Measurements from ENCODE around the gene EPG5. TPM values are rescaled to one million over a fixed set of nuclear protein-coding genes. Genes with fewer than 3 reads are reported as not detected.
"Not testable (repeated sequence)": the region's sequence is repeated elsewhere in the genome, so short reads cannot be mapped to it uniquely, and the experiment has no call there.

The EPG5 gene
- total RNA-seq, 1 experiment from 2014 or later, result 22.7 TPM

DNA sequence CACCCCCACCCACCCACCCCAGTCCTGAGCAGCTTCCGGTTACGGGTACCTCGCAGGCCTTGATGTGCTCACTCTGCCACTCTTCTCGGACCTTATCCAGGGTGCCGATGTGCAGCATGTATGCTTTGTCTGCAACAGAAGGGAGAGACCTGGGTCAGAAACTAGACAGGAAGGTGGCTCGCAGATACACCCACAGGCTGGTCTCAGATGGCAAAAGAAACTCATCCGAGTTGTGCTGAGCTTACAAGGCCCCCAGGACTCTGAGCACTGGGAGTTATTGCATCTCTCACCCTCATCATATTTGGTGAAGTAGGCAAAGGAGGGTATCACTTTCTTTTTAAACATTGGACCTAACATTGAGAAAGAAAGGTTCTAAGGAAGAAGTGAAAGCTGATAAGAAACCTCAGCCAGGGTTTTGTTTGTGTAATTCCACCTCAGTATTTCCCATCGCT is 30.6 kb upstream of the EPG5 start (continued):
- no peak for TF ChIP-seq JAZF1 (CRISPR knock-in tag; IDR thresholded peaks at IDR 0.05)
- TF ChIP-seq, protein P1, sequence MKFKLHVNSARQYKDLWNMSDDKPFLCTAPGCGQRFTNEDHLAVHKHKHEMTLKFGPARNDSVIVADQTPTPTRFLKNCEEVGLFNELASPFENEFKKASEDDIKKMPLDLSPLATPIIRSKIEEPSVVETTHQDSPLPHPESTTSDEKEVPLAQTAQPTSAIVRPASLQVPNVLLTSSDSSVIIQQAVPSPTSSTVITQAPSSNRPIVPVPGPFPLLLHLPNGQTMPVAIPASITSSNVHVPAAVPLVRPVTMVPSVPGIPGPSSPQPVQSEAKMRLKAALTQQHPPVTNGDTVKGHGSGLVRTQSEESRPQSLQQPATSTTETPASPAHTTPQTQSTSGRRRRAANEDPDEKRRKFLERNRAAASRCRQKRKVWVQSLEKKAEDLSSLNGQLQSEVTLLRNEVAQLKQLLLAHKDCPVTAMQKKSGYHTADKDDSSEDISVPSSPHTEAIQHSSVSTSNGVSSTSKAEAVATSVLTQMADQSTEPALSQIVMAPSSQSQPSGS (CRISPR knock-in tag; IDR thresholded peaks at IDR 0.05; ENCODE audit: borderline replicate concordance, low read depth), result no peak
- TF ChIP-seq, protein P2, sequence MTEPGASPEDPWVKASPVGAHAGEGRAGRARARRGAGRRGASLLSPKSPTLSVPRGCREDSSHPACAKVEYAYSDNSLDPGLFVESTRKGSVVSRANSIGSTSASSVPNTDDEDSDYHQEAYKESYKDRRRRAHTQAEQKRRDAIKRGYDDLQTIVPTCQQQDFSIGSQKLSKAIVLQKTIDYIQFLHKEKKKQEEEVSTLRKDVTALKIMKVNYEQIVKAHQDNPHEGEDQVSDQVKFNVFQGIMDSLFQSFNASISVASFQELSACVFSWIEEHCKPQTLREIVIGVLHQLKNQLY (CRISPR knock-in tag; IDR thresholded peaks at IDR 0.05), result no peak

DNA sequence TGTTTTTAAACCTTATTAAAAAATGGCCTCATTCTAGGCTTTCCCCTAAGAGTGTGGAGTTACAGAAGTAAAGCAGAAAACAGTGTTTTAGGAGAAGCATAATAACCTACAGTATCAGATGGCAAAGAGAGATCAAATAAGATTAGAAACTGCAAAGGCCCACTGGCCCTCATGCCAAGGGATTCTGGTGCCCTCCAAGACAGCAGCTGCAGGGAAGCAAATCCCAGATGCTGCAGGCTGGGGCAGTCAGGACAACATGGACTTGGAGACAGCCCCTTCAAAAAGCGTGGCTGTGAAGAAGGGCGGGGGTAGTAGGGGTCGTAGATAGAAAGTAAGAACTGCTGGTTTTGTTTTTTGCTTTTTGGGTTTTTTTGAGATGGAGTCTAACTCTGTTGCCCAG is 28.3 kb upstream of the EPG5 start:
- POLR2A ChIA-PET, result no interaction called here
- CTCF ChIA-PET, result no interaction called here
- no peaks in the 10 kb centered on the region for H3K27me3 Mint-ChIP-seq (ENCODE audit: low read depth)

DNA sequence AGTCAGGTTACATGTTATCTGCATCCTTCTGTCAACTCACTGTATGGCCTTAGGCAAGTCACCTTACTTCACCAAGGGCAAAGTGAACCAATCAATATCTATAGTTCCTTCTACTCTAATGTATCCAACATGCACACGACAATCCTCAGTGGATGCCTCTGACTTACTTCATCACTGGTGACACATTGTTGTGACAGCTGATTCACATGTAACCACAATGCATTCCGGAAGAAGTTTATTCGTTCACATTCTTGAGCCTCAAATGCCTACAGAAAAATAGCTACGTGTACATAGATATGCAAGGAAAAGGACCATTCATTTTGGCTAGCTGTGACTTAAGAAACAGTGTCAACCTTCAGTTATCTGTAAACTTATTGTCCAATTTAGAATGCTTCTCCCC is 26.3 kb upstream of the EPG5 start:
- ChIA-PET POLR2A (no interaction called here), CTCF (interaction anchor here (0.6 to 1.4 kb wide), 2 partner anchors 80 to 260 kb away, joined by 3 to 9 read pairs; no protein-coding TSS in a partner anchor)
- TF ChIP-seq ZNF396 (CRISPR knock-in tag; IDR thresholded peaks at IDR 0.05; ENCODE audit: borderline replicate concordance) (no peak), HMGA2 (CRISPR knock-in tag; IDR thresholded peaks at IDR 0.05) (no peak), NFE2L1 (CRISPR knock-in tag; IDR thresholded peaks at IDR 0.05) (no peak), GTF2I (CRISPR knock-in tag; conservative IDR thresholded peaks at IDR 0.05) (no peak), ZNF423 (CRISPR knock-in tag; IDR thresholded peaks at IDR 0.05) (no peak), RORB (CRISPR knock-in tag; IDR thresholded peaks at IDR 0.05) (no peak), ZBTB21 (CRISPR knock-in tag; IDR thresholded peaks at IDR 0.05; ENCODE audit: borderline replicate concordance) (no peak)
- TF ChIP-seq, protein P3, sequence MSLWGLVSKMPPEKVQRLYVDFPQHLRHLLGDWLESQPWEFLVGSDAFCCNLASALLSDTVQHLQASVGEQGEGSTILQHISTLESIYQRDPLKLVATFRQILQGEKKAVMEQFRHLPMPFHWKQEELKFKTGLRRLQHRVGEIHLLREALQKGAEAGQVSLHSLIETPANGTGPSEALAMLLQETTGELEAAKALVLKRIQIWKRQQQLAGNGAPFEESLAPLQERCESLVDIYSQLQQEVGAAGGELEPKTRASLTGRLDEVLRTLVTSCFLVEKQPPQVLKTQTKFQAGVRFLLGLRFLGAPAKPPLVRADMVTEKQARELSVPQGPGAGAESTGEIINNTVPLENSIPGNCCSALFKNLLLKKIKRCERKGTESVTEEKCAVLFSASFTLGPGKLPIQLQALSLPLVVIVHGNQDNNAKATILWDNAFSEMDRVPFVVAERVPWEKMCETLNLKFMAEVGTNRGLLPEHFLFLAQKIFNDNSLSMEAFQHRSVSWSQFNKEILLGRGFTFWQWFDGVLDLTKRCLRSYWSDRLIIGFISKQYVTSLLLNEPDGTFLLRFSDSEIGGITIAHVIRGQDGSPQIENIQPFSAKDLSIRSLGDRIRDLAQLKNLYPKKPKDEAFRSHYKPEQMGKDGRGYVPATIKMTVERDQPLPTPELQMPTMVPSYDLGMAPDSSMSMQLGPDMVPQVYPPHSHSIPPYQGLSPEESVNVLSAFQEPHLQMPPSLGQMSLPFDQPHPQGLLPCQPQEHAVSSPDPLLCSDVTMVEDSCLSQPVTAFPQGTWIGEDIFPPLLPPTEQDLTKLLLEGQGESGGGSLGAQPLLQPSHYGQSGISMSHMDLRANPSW (CRISPR knock-in tag; conservative IDR thresholded peaks at IDR 0.05; ENCODE audit: low read depth), result no peak
- TF ChIP-seq, protein P4, sequence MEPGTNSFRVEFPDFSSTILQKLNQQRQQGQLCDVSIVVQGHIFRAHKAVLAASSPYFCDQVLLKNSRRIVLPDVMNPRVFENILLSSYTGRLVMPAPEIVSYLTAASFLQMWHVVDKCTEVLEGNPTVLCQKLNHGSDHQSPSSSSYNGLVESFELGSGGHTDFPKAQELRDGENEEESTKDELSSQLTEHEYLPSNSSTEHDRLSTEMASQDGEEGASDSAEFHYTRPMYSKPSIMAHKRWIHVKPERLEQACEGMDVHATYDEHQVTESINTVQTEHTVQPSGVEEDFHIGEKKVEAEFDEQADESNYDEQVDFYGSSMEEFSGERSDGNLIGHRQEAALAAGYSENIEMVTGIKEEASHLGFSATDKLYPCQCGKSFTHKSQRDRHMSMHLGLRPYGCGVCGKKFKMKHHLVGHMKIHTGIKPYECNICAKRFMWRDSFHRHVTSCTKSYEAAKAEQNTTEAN (CRISPR knock-in tag; IDR thresholded peaks at IDR 0.05), result no peak
- DNase-seq (ENCODE audit: low spot score) (no peak), ATAC-seq (no peak)
- Mint-ChIP-seq H3K9me3 (no peaks in the 10 kb centered on the region), H3K4me3 (no peak overlapping the region), H3K36me3 (no peaks in the 10 kb centered on the region), H3K4me1 (peaks cover 12% of the 10 kb centered on the region), H3K27ac (no peak overlapping the region), H3K27me3 (ENCODE audit: low read depth) (no peaks in the 10 kb centered on the region)

More for the DNA sequence above, 28.3 kb upstream of the EPG5 start:
- DNase-seq (ENCODE audit: low spot score) (no peak), ATAC-seq (no peak)
- H3K4me3 Mint-ChIP-seq, result no peak overlapping the region
- no peaks in the 10 kb centered on the region for H3K9me3 Mint-ChIP-seq
- no peak overlapping the region for H3K27ac Mint-ChIP-seq
- peaks cover 17% of the 10 kb centered on the region for H3K4me1 Mint-ChIP-seq
- TF ChIP-seq, protein P5, sequence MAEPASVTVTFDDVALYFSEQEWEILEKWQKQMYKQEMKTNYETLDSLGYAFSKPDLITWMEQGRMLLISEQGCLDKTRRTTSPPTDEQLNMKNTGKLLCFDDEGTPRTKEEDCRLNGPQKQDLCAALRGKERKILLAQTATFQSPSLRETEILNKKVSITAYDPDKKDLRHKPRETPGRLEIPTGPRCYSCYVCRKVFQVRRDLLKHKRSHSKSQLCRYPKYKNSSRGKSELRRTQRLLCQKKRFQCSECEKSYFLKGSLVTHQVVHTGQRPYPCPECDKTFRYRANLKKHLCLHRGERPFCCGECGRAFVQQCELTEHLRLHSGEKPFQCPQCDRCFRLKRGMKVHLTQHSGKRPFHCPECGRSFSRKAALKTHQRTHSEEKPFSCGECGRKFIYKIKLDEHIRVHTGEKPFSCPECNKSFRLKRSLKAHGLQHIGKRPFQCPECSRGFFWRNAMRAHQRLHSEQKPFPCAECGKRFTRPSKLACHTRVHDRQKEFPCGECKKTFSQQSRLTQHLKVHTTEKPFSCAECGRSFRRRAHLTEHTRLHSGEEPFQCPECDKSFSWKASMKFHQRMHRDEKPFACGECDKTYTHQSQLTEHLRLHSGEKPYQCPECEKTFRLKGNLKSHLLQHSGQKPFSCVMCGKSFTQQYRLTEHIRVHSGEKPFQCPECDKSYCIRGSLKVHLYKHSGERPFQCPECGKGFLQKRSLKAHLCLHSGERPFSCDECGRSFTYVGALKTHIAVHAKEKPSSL (CRISPR knock-in tag; conservative IDR thresholded peaks at IDR 0.05), result no peak
- no peaks in the 10 kb centered on the region for H3K36me3 Mint-ChIP-seq

DNA sequence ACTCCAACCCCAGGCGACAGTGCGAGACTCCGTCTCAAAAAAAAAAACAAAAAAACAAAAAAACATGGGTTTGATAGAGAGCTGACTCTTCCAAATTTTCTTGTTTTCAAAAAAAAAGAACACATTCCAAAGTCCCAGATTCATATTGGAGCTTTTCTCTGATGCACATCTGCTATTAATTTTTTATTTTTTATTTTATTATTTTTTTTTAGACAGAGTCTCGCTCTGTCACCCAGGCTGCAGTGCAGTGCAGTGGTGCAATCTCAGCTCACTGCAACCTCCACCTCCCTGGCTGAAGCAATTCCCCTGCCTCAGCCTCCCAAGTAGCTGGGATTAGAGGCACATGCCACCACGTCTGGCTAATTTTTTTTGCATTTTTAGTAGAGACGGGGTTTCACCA is 25.4 kb upstream of the EPG5 start:
- CTCF ChIA-PET; H3K4me3 Mint-ChIP-seq; H3K27ac Mint-ChIP-seq; DNase-seq (ENCODE audit: low spot score); H3K27me3 Mint-ChIP-seq (ENCODE audit: low read depth); H3K9me3 Mint-ChIP-seq; ATAC-seq; H3K4me1 Mint-ChIP-seq; H3K36me3 Mint-ChIP-seq; POLR2A ChIA-PET: not testable (repeated sequence)

All from WTC11 (cell line).